Fibroblast of mammary gland (primary cell): ENCODE data around the gene IQCE.
A peak's percentile ranks its signal among the peaks of the same experiment; 100 is the strongest.

ENCODE experiments used
- DNase-seq: peaks from one replicate; pipeline ENCODE4 v3.0.0-alpha.2; 2010; ENCODE audit warnings: low read depth
- H3K4me3 ChIP-seq: 2 replicates; pipeline ENCODE4 v1.5.1; 2011; ENCODE audit warnings: low read depth, mild to moderate bottlenecking, low read length, moderate library complexity; ENCODE audit not compliant: control insufficient read depth
- CTCF ChIP-seq: conservative IDR thresholded peaks from 2 replicates; pipeline ENCODE4 v1.5.1; 2011; ENCODE audit warnings: low read depth, low read length, inconsistent platforms; ENCODE audit not compliant: control insufficient read depth, insufficient read depth

IQCE gene

GRCh38 chr7:2571409-2571808 lies 12.6 kb downstream of the IQCE start:
- TF ChIP-seq CTCF, result no peak
- no peak for DNase-seq
- no peak overlapping the region for H3K4me3 ChIP-seq

- peak; percentile 78 for DNase-seq
- no peak overlapping the region for H3K4me3 ChIP-seq
- TF ChIP-seq CTCF, result no peak
These were observed 13.5 kb downstream of the IQCE start for GRCh38 chr7:2572101-2572842.

- no peak for TF ChIP-seq CTCF
- DNase-seq, result no peak
- no peak overlapping the region for H3K4me3 ChIP-seq
These were observed 15.0 kb downstream of the IQCE start for GRCh38 chr7:2573761-2574160.

- TF ChIP-seq CTCF, result no peak
- H3K4me3 ChIP-seq, result no peak overlapping the region
- DNase-seq, result no peak
These were observed 16.4 kb downstream of the IQCE start for GRCh38 chr7:2575046-2575732.

GRCh38 chr7:2575733-2576340 lies 17.1 kb downstream of the IQCE start:
- TF ChIP-seq CTCF, result no peak
- no peak overlapping the region for H3K4me3 ChIP-seq
- peak; percentile 64 for DNase-seq

- H3K4me3 ChIP-seq, result no peak overlapping the region
- DNase-seq, result no peak
- no peak for TF ChIP-seq CTCF
These were observed 18.1 kb downstream of the IQCE start for GRCh38 chr7:2576742-2577491.
